Left lung (tissue), 10 donors: ENCODE data around the gene SEC23A. TPM values are rescaled to one million over a fixed set of nuclear protein-coding genes. Genes with fewer than 3 reads are reported as not detected.
"Not testable (repeated sequence)": the region's sequence is repeated elsewhere in the genome, so short reads cannot be mapped to it uniquely, and the experiment has no call there.

Source experiments
- ATAC-seq: fragments of 200-7000 bp; cut with Tn5 transposase; one replicate; pipeline ENCODE4 v1.9.1; 2020; ENCODE audit warnings: moderate library complexity
- DNase-seq, 4 donors: peaks; one replicate each; pipeline ENCODE4 v3.0.0-alpha.2; 2013 to 2020
- H3K27ac ChIP-seq, 2 donors: fragments of 200-600 bp; sonication (generic) in 1 of 2; one replicate each; pipeline versions ENCODE4 v1.5.0 to v1.8.0; 2020 to 2021
- H3K27me3 ChIP-seq, 2 donors: fragments of 200-600 bp; sonication (generic) in 1 of 2; one replicate each; pipeline versions ENCODE4 v1.5.0 to v1.8.0; 2020 to 2021
- H3K36me3 ChIP-seq, 2 donors: fragments of 200-600 bp; sonication (generic) in 1 of 2; one replicate each; pipeline versions ENCODE4 v1.5.0 to v1.8.0; 2020 to 2021
- H3K4me1 ChIP-seq, 2 donors: fragments of 200-600 bp; one replicate each; pipeline ENCODE4 v1.8.0; 2021
- H3K4me3 ChIP-seq, 2 donors: fragments of 200-600 bp; sonication (generic) in 1 of 2; one replicate each; pipeline versions ENCODE4 v1.5.0 to v1.8.0; 2020 to 2021; ENCODE audit warnings: mild to moderate bottlenecking in 1 of 2
- H3K9me3 ChIP-seq, 2 donors: fragments of 200-600 bp; sonication (generic) in 1 of 2; one replicate each; pipeline versions ENCODE4 v1.5.0 to v1.8.0; 2020 to 2021
- intact Hi-C, 2 donors: fragments of 100-400 bp; cut with DNase I; formaldehyde crosslinking; loops; one replicate each; pipeline versions ENCODE4 v1.11.2 to v1.14.2; 2022
- polyA plus RNA-seq, 6 donors: library from polyadenylated mRNA; unstranded; fragments of 120-200 nt; gene quantifications; one replicate each; pipeline ENCODE4 v1.2.1, GENCODE V29; 2013; ENCODE audit not compliant: insufficient read length in 6 of 6
- total RNA-seq, 2 donors: library from RNA; stranded (reverse); fragmentation: NEBNext Ultra II Directional; extraction: Animal tissue kit (Norgen Biotek cat#: 25700); gene quantifications; one replicate each; pipeline ENCODE4 v1.2.1, GENCODE V29; 2021
- TF ChIP-seq, protein P1 (sequence below), 2 donors: fragments of 200-600 bp; sonication (generic) in 1 of 2; IDR thresholded peaks; one replicate each; pipeline versions ENCODE4 v1.5.0 to v1.8.0; 2021; ENCODE audit warnings: antibody characterized with exemption in 2 of 2
- donor health status: DM: no; HTN: yes; CAD: no.
- donor health status: DM: no; HTN: no; CAD: no.

Gene SEC23A
- total and polyA plus RNA-seq, 8 donors, result 59.3 to 81.7 (median 65.0) TPM

- ATAC-seq (peak; percentile 44), DNase-seq (no peak)
- peaks cover 0 to 16% of the 10 kb centered on the region in 2 donors for H3K36me3 ChIP-seq
- TF ChIP-seq, protein P1, sequence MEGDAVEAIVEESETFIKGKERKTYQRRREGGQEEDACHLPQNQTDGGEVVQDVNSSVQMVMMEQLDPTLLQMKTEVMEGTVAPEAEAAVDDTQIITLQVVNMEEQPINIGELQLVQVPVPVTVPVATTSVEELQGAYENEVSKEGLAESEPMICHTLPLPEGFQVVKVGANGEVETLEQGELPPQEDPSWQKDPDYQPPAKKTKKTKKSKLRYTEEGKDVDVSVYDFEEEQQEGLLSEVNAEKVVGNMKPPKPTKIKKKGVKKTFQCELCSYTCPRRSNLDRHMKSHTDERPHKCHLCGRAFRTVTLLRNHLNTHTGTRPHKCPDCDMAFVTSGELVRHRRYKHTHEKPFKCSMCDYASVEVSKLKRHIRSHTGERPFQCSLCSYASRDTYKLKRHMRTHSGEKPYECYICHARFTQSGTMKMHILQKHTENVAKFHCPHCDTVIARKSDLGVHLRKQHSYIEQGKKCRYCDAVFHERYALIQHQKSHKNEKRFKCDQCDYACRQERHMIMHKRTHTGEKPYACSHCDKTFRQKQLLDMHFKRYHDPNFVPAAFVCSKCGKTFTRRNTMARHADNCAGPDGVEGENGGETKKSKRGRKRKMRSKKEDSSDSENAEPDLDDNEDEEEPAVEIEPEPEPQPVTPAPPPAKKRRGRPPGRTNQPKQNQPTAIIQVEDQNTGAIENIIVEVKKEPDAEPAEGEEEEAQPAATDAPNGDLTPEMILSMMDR (IDR thresholded peaks at IDR 0.05), result no peak
- no peaks in the 10 kb centered on the region for H3K4me1 ChIP-seq
- H3K4me3 ChIP-seq, result no peak overlapping the region
- intact Hi-C loops, result no loop called here
- no peak overlapping the region for H3K27ac ChIP-seq
- no peaks in the 10 kb centered on the region for H3K27me3 ChIP-seq
- H3K9me3 ChIP-seq, result no peaks in the 10 kb centered on the region
Measured at GRCh38 chr14:39025810-39026627, 77.0 kb downstream of the SEC23A start.

- Histone ChIP-seq H3K27ac (no peak overlapping the region), H3K36me3 (peaks cover 0 to 9% of the 10 kb centered on the region in 2 donors), H3K4me3 (no peak overlapping the region), H3K27me3 (no peaks in the 10 kb centered on the region), H3K9me3 (no peaks in the 10 kb centered on the region), H3K4me1 (no peaks in the 10 kb centered on the region)
- intact Hi-C loops, result no loop called here
- TF ChIP-seq, protein P1 (IDR thresholded peaks at IDR 0.05), result no peak
- ATAC-seq (no peak), DNase-seq (no peak)
Measured at GRCh38 chr14:39025250-39025809, 77.7 kb downstream of the SEC23A start.

DNA sequence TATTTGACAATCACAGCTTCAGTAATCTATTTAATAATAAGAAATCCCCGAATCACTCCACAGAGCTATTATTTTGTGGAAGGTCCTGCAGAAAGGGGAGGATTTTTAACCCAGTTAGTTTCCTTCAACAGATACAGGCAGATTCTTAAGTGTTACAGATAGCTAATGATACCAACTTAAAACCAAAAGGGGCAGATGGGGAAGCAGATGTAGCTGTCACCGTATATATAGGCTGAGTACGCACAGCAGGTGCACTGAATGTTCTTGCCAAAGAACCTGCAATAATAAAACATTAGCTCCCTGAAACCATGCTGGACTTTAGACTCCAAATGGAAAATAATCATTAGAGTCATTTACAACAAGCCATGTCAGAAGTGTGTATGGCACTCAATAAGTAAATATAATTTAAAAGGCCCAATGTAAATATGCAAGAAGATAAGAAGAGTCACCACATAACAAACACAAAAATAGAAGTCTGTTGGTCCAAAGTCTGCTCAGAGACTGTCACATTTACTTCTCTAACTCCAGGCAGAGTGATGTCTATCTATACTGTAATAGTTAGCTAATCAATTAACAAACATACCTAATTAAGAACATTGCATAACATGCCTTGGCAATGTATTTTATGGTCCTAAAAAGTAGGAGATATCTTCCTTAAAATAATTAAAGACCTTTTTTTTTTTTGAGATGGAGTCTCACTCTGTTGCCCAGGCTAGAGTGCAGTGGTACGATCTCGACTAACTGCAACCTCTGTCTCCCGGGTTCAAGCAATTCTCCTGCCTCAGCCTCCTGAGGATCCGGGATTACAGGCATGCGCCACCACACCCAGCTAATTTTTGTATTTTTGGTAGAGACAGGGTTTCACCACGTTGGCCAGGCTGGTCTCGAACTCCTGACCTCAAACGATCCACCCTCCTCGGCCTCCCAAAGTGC is 78.8 kb downstream of the SEC23A start:
- Histone ChIP-seq H3K4me3 (no peak overlapping the region), H3K27ac (no peak overlapping the region), H3K36me3 (no peaks in the 10 kb centered on the region), H3K9me3 (no peaks in the 10 kb centered on the region), H3K4me1 (no peaks in the 10 kb centered on the region), H3K27me3 (no peaks in the 10 kb centered on the region)
- DNase-seq (no peak), ATAC-seq (no peak)
- TF ChIP-seq, protein P1 (IDR thresholded peaks at IDR 0.05), result no peak
- intact Hi-C loops, result no loop called here

- not testable (repeated sequence) for H3K4me1 ChIP-seq, ATAC-seq, H3K27me3 ChIP-seq, H3K4me3 ChIP-seq, H3K9me3 ChIP-seq, H3K27ac ChIP-seq, DNase-seq, H3K36me3 ChIP-seq
- intact Hi-C loops, result loop anchor here in 1 of 2 donors (10.0 kb wide), 1 partner anchor 293 kb away; no protein-coding TSS in a partner anchor
Measured at GRCh38 chr14:39017096-39018016, 85.7 kb downstream of the SEC23A start.

DNA sequence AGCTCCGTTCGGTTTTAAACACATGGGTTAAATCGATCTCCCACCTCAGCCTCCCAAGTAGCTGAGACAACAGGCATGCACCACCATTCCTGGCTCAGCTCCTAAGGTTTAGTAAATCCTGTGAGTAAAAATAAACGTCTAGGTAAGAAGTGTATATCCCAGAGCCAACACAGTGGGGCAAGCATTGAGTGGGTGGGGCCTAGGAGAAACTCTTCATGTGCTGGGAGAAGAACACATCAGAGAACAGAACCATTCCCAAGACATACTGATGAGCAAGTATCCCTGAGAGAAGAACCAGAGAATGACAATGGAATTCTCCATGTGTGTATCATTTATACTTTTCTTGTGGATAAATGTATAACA is 86.3 kb downstream of the SEC23A start:
- Histone ChIP-seq H3K9me3 (no peaks in the 10 kb centered on the region), H3K27me3 (no peaks in the 10 kb centered on the region), H3K4me1 (no peaks in the 10 kb centered on the region), H3K36me3 (no peaks in the 10 kb centered on the region), H3K4me3 (no peak overlapping the region), H3K27ac (no peak overlapping the region)
- intact Hi-C loops, result loop anchor here in 1 of 2 donors (10.0 kb wide), 1 partner anchor 292 kb away; no protein-coding TSS in a partner anchor
- TF ChIP-seq, protein P1 (IDR thresholded peaks at IDR 0.05), result no peak
- ATAC-seq (no peak), DNase-seq (no peak)
